ENCODE measurements around the gene GGN. TPM values are rescaled to one million over a fixed set of nuclear protein-coding genes. Genes with fewer than 3 reads are reported as not detected.

Gene GGN
- total and polyA plus RNA-seq, 2 of the 13 experiments (the other 11 are each of a cell fraction or from before 2014, with no cell fraction given): not detected

DNA sequence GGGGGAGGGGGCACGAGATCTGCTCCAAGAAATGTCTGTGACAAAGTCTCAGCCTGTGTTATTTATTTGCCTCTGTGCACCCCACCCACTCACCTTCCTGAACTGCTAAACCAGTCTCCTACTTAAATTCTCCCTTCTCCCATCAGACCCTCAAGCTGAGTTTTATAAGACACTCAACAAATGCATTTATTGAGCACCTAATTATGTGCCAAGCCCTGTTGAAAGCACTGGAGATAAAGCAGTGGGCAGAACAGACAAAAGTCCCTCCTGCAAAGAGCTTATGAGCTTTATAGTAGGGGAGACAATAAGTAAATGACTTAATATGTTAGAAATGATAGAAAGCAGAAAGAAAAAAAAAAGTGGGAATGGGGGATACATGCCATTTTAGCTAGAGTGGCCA, 11.7 kb upstream of the GGN start (continued):
- no peak for TF ChIP-seq MAFF (IDR thresholded peaks at IDR 0.05; ENCODE audit: low read depth, low read length)
- no peak for TF ChIP-seq HMGXB3 (CRISPR knock-in tag; IDR thresholded peaks at IDR 0.05; ENCODE audit: borderline replicate concordance)
- TF ChIP-seq ZNF619 (CRISPR knock-in tag; IDR thresholded peaks at IDR 0.05): no peak
- TF ChIP-seq MEIS1 (CRISPR knock-in tag; IDR thresholded peaks at IDR 0.05; ENCODE audit: borderline replicate concordance): no peak
- no peak for TF ChIP-seq ZNF598 (CRISPR knock-in tag; IDR thresholded peaks at IDR 0.05; ENCODE audit: borderline replicate concordance)
- no peak for TF ChIP-seq NCOA5 (CRISPR knock-in tag; IDR thresholded peaks at IDR 0.05)

DNA sequence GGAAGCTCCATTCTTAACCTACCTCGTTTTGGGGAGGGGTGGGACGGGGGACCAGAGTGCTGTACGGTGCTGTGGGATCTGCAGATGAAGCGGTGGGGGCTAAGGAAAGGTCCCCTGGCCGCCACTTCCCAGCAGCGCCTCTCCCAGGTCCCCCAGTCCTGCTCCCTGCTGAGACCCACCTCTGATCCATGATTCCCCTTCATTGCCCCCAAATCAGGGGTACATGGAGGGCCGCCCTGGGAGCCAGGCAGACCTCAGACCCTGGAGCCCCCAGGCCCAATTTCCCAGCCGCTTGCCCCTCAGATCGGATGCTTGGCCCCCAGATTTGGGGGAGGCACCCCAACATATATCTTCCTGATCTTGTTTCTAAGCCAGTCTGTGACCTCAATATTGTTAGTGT, 11.2 kb upstream of the GGN start:
- Histone ChIP-seq H2AFZ (ENCODE audit: low read length) (no peak overlapping the region), H3K36me3 (replicated peaks in 1 of 2; ENCODE audit: control insufficient read depth in 1 of 2, insufficient read depth in 2 of 2, low read length in 2 of 2) (no peaks in the 10 kb centered on the region), H4K20me1 (ENCODE audit: insufficient read depth, low read length) (no peaks in the 10 kb centered on the region), H3K27me3 (ENCODE audit: control insufficient read depth in 1 of 2, insufficient read depth in 2 of 2, low read length in 2 of 2) (peaks cover 6 to 42% of the 10 kb centered on the region in 2 experiments; a peak in 4 of 5 replicates), H3K79me2 (ENCODE audit: insufficient read depth, low read length) (no peaks in the 10 kb centered on the region), H3K27ac (ENCODE audit: extremely low read length, insufficient read depth, low read length) (no peak overlapping the region), H3K4me3 (replicated peaks in 1 of 3; ENCODE audit: insufficient read depth in 1 of 3, low read depth in 2 of 3, low read length in 3 of 3) (no peak overlapping the region), H3K9ac (ENCODE audit: insufficient read depth, low read depth, low read length) (no peak overlapping the region), H3K4me2 (ENCODE audit: low read depth, low read length) (no peak overlapping the region), H3K9me3 (ENCODE audit: low read length) (no peaks in the 10 kb centered on the region), H3K4me1 (ENCODE audit: insufficient read depth, low read length) (0 out of 2 replicates have a peak, but pooled peaks cover 8% of the 10 kb centered on the region)
- POLR2A ChIA-PET: no interaction called here
- CTCF ChIA-PET (ENCODE audit: low intra/inter-chr PET ratio, low total read pairs): no interaction called here
- ATAC-seq (no peak), DNase-seq (ENCODE audit: low spot score) (no peak), FAIRE-seq (no peak)
- 34% methylated on average over 7 of the region's 9 CpGs for WGBS (ENCODE audit: low lambda C conversion rate)
- no TSS peak for BruUV-seq (replicated peaks)
- intact Hi-C loops (cut with micrococcal nuclease; ENCODE audit: unreplicated experiment): no loop called here
- in situ Hi-C loops (cut with HindIII; ENCODE audit: extremely low pct_ligation_motif_present, low pct_unique_long_range_greater_than_20kb): no loop called here
- no peak for TF ChIP-seq ZEB1 (IDR thresholded peaks at IDR 0.05; ENCODE audit: insufficient replicate concordance, low read depth)
- TF ChIP-seq IRF1 (CRISPR knock-in tag; IDR thresholded peaks at IDR 0.05; ENCODE audit: low read depth): no peak
- no peak for TF ChIP-seq TBX2 (CRISPR knock-in tag; IDR thresholded peaks at IDR 0.05; ENCODE audit: borderline replicate concordance)
- no peak for TF ChIP-seq MYC (CRISPR knock-in tag; IDR thresholded peaks at IDR 0.05; ENCODE audit: borderline replicate concordance)
- TF ChIP-seq SIX1 (CRISPR knock-in tag; IDR thresholded peaks at IDR 0.05; ENCODE audit: borderline replicate concordance): no peak
- TF ChIP-seq GTF2F1 (IDR thresholded peaks at IDR 0.05; ENCODE audit: low read length): no peak
- TF ChIP-seq ZNF747 (CRISPR knock-in tag; IDR thresholded peaks at IDR 0.05; ENCODE audit: borderline replicate concordance): no peak
- no peak for TF ChIP-seq NFKB2 (CRISPR knock-in tag; IDR thresholded peaks at IDR 0.05; ENCODE audit: borderline replicate concordance)
- no peak for TF ChIP-seq EHMT2 (IDR thresholded peaks at IDR 0.05; ENCODE audit: borderline replicate concordance, low read depth, low read length)
- no peak for TF ChIP-seq SMAD3 (CRISPR knock-in tag; IDR thresholded peaks at IDR 0.05)
- TF ChIP-seq FOXK1 (CRISPR knock-in tag; IDR thresholded peaks at IDR 0.05; ENCODE audit: borderline replicate concordance, low read depth): no peak
- no peak for TF ChIP-seq ZBTB25 (CRISPR knock-in tag; IDR thresholded peaks at IDR 0.05)
